SK-N-SH (cell line): ENCODE data around the gene CCDC88B. TPM values are rescaled to one million over a fixed set of nuclear protein-coding genes. Genes with fewer than 3 reads are reported as not detected.
"Not testable (repeated sequence)": the region's sequence is repeated elsewhere in the genome, so short reads cannot be mapped to it uniquely, and the experiment has no call there.

Experiments used
- CTCF ChIA-PET: fragments of 300-600, 350-600 bp; formaldehyde crosslinking; extraction: SDS; loops from one replicate; lab custom pipeline; 2021; lab: Yijun Ruan, JAX
- POLR2A ChIA-PET: fragments of 350-600 bp; sonication (Branson Sonifier 250); formaldehyde crosslinking; extraction: SDS; loops from one replicate; lab custom pipeline; 2020; ENCODE audit warnings: antibody characterized with exemption, inconsistent platforms; lab: Yijun Ruan, JAX
- DNase-seq: peaks from one replicate; pipeline ENCODE4 v3.0.0; 2012
- H2AFZ ChIP-seq: fragments of 200-600 bp; sonication (generic); 2 replicates; pipeline ENCODE4 v1.8.1; 2016; ENCODE audit warnings: antibody characterized with exemption, mild to moderate bottlenecking, low read depth
- H3F3A ChIP-seq: fragments of 200-600 bp; sonication (generic); replicated peaks from 2 replicates; pipeline ENCODE3; 2016; ENCODE audit warnings: antibody characterized with exemption, mild to moderate bottlenecking; ENCODE audit not compliant: insufficient read depth
- H3K27ac ChIP-seq, 2 experiments: fragments of 200-500 bp in 1 of 2; fragments of 200-600 bp in 1 of 2; sonication (Bioruptor generic) in 1 of 2; sonication (generic), shearing (Covaris generic) in 1 of 2; 2 replicates each; pipeline versions ENCODE4 v1.5.1 to v1.6.1; 2014 to 2016; ENCODE audit warnings: low read depth in 2 of 2, inconsistent platforms in 1 of 2, low read length in 1 of 2, mild to moderate bottlenecking in 1 of 2, mixed read lengths in 1 of 2
- H3K27me3 ChIP-seq: fragments of 200-600 bp; sonication (generic), shearing (Covaris generic); 2 replicates; pipeline ENCODE4 v1.6.1; 2016; ENCODE audit warnings: mixed run types; ENCODE audit not compliant: insufficient read depth
- H3K36me3 ChIP-seq, 2 experiments: fragments of 200-500 bp in 1 of 2; fragments of 200-600 bp in 1 of 2; sonication (Bioruptor generic) in 1 of 2; sonication (generic) in 1 of 2; replicated peaks in 1 of 2; 2 replicates each; pipeline versions ENCODE3 to v1.5.1; 2014 to 2016; ENCODE audit warnings: low read length in 1 of 2, mild to moderate bottlenecking in 1 of 2; ENCODE audit not compliant: insufficient read depth in 2 of 2, control insufficient read depth in 1 of 2
- H3K4me1 ChIP-seq, 2 experiments: fragments of 200-500 bp in 1 of 2; fragments of 200-600 bp in 1 of 2; sonication (Bioruptor generic) in 1 of 2; sonication (generic), shearing (Covaris generic) in 1 of 2; 2 replicates each; pipeline versions ENCODE4 v1.5.1 to v1.6.1; 2014 to 2016; ENCODE audit warnings: low read depth in 1 of 2, low read length in 1 of 2, mixed run types in 1 of 2; ENCODE audit not compliant: insufficient read depth in 2 of 2, control insufficient read depth in 1 of 2
- H3K4me2 ChIP-seq: fragments of 200-600 bp; sonication (generic), shearing (Covaris generic); 2 replicates; pipeline ENCODE4 v1.6.1; 2017; ENCODE audit warnings: mixed run types
- H3K4me3 ChIP-seq, 2 experiments: fragments of 200-500 bp in 1 of 2; fragments of 200-600 bp in 1 of 2; sonication (Bioruptor generic) in 1 of 2; sonication (generic), shearing (Covaris generic) in 1 of 2; 2 replicates each; pipeline versions ENCODE4 v1.5.1 to v1.8.1; 2014 to 2016; ENCODE audit warnings: low read depth in 2 of 2, inconsistent platforms in 1 of 2, low read length in 1 of 2, mild to moderate bottlenecking in 1 of 2, mixed read lengths in 1 of 2, moderate library complexity in 1 of 2
- H3K79me2 ChIP-seq: fragments of 200-600 bp; sonication (generic); 2 replicates; pipeline ENCODE4 v1.8.1; 2017; ENCODE audit warnings: mild to moderate bottlenecking; ENCODE audit not compliant: insufficient read depth
- H3K9ac ChIP-seq: fragments of 200-600 bp; sonication (generic); 2 replicates; pipeline ENCODE4 v1.6.1; 2017; ENCODE audit warnings: mixed run types
- H3K9me2 ChIP-seq: fragments of 200-600 bp; sonication (generic); 2 replicates; pipeline ENCODE4 v1.6.1; 2017; ENCODE audit warnings: mixed run types
- H3K9me3 ChIP-seq: fragments of 200-600 bp; sonication (generic); 2 replicates; pipeline ENCODE4 v1.6.1; 2017; ENCODE audit warnings: mixed run types, mild to moderate bottlenecking, moderate library complexity
- H4K20me1 ChIP-seq: fragments of 200-600 bp; sonication (generic); 2 replicates; pipeline ENCODE4 v1.6.1; 2017; ENCODE audit warnings: mild to moderate bottlenecking, mixed run types; ENCODE audit not compliant: insufficient read depth
- CHD2 ChIP-seq: fragments of 150-350 bp; IDR thresholded peaks from 2 replicates; pipeline ENCODE4 v1.6.1; 2018; ENCODE audit warnings: low read length; ENCODE audit not compliant: partially characterized antibody
- EP300 ChIP-seq, 2 experiments: IDR thresholded peaks; 2 replicates each; pipeline versions ENCODE4 v1.4.0 to v1.6.1; 2012; ENCODE audit warnings: borderline replicate concordance in 1 of 2, low read depth in 1 of 2, low read length in 1 of 2
- EZH2phosphoT487 ChIP-seq: fragments of 200-600 bp; sonication (generic); IDR thresholded peaks from 2 replicates; pipeline ENCODE4 v1.6.1; 2017; ENCODE audit warnings: low read depth, mixed run types, mild to moderate bottlenecking, antibody characterized with exemption, moderate library complexity, borderline replicate concordance
- JUND ChIP-seq: IDR thresholded peaks from 2 replicates; pipeline ENCODE4 v1.4.0; 2012
- RCOR1 ChIP-seq: fragments of 150-350 bp; IDR thresholded peaks from 2 replicates; pipeline ENCODE4 v1.6.1; 2017; ENCODE audit warnings: antibody characterized with exemption, low read length
- RXRA ChIP-seq: IDR thresholded peaks from 2 replicates; pipeline ENCODE4 v1.4.0; 2012; ENCODE audit warnings: low read depth, mild to moderate bottlenecking, borderline replicate concordance
- SIN3A ChIP-seq: IDR thresholded peaks from 2 replicates; pipeline ENCODE4 v1.6.1; 2012; ENCODE audit warnings: low read depth, mild to moderate bottlenecking, low read length, moderate library complexity, borderline replicate concordance
- SMC3 ChIP-seq: IDR thresholded peaks from 2 replicates; pipeline ENCODE4 v1.6.1; 2012; ENCODE audit warnings: low read depth, low read length, improper control_type of control experiment
- WGBS: methylation state at CpG from one replicate; pipeline ENCODE4 v1.1.6; 2017; ENCODE audit warnings: low lambda C conversion rate; 5-methylcytosine and 5-hydroxymethylcytosine counted together
- polyA plus RNA-seq, 3 experiments: library from polyadenylated mRNA; depleted of rRNA; stranded (reverse); fragments of >200 nt; gene quantifications; 2 replicates each; pipeline ENCODE4 v1.2.3, GENCODE V29; 2012
- TF ChIP-seq, protein P1 (sequence below): IDR thresholded peaks from 2 replicates; pipeline ENCODE4; 2012
- TF ChIP-seq, protein P2 (sequence below): fragments of 150-350 bp; IDR thresholded peaks from 2 replicates; pipeline ENCODE4 v1.6.1; 2017; ENCODE audit warnings: antibody characterized with exemption, low read length, low read depth, borderline replicate concordance
- TF ChIP-seq, protein P3 (sequence below): fragments of 200-600 bp; sonication (generic); IDR thresholded peaks from 2 replicates; pipeline ENCODE4 v1.6.1; 2017; ENCODE audit warnings: antibody characterized with exemption, mild to moderate bottlenecking, moderate library complexity

CCDC88B gene
- polyA plus RNA-seq, 1 of the 3 experiments (the other 2 are of a cell fraction): 3.4 TPM

DNA sequence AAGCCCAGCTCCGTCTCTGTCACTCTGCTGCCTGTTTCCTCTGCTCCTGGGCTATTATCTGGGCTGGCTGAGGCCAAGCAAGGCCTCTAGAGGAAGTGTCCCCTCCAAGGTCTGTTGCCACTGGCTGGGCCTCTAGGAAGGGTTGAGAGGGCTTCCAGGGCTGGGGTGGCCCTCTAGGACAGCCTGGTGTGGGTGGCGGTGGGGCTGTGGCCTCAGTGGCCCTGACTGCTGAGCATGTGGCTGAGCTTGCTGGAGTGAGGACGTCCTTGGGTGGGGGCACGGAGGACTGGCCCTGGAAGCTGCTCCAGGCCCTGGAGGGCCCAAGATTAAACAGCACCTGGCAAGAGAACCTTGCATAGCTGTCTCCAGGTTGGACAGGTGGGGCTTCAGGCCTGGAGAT is 16.0 kb upstream of the CCDC88B start:
- WGBS: 100% methylated on average over 2 of the region's 4 CpGs

DNA sequence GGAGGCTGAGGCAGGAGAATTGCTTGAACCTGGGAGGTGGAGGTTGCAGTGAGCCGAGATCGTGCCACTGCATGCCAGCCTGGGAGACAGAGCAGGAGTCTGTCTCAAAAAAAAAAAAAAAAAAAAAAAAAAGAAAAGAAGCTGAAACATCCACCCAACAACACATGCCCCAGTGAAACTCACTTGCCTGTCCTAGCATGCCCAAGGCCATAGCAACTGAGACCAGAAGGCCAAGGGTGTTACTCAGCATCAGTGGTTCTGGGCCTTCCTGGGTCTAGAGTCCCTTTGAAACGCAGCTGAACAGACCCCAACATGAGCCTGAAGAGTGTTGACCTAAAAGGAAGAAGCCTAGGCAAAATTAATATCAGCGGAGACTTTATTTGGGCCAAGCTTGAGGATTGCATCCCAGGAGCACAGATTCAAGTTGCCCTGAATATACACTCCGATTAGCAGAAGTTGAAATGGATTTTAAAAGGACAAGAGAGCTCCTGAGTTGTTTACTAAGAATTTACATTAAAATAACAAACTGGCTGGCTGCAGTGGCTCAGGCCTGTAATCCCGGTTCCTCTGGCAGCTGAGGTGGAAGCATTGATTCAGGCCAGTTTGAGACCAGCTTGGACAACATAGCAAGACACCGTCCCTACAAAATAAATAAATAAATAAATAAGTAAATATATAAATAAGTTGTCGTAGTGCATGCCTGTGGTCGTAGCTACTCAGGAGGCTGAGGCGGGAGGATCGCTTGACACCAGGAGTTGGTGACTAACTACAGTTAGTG is 15.1 kb upstream of the CCDC88B start:
- Histone ChIP-seq H3K9me2 (no peaks in the 10 kb centered on the region), H3K79me2 (peaks cover 9% of the 10 kb centered on the region; the same call in 1 of the 2 replicates), H3K27ac (no peak overlapping the region), H3F3A (peaks cover 10% of the 10 kb centered on the region), H3K36me3 (peaks cover 0 to 10% of the 10 kb centered on the region in 2 experiments), H3K4me2 (no peak overlapping the region), H4K20me1 (no peaks in the 10 kb centered on the region), H3K9ac (no peak overlapping the region), H3K4me1 (no peaks in the 10 kb centered on the region; a peak in 1 of 4 replicates), H3K4me3 (no peak overlapping the region), H3K27me3 (no peaks in the 10 kb centered on the region), H2AFZ (no peak overlapping the region), H3K9me3 (no peaks in the 10 kb centered on the region)
- DNase-seq: no peak
- TF ChIP-seq JUND: no peak
- no peak for TF ChIP-seq SMC3
- TF ChIP-seq, protein P1, sequence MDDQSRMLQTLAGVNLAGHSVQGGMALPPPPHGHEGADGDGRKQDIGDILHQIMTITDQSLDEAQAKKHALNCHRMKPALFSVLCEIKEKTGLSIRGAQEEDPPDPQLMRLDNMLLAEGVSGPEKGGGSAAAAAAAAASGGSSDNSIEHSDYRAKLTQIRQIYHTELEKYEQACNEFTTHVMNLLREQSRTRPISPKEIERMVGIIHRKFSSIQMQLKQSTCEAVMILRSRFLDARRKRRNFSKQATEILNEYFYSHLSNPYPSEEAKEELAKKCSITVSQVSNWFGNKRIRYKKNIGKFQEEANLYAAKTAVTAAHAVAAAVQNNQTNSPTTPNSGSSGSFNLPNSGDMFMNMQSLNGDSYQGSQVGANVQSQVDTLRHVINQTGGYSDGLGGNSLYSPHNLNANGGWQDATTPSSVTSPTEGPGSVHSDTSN: no peak
- no peak for TF ChIP-seq CHD2
- POLR2A ChIA-PET: interaction anchor here (0.7 kb wide), 1 partner anchor 285 kb away, joined by 3 read pairs; no protein-coding TSS in a partner anchor
- 93% methylated on average over 11 of the region's 11 CpGs for WGBS
- CTCF ChIA-PET: interaction anchor here (0.9 to 1.3 kb wide), 5 partner anchors 15 to 123 kb away, joined by 3 to 5 read pairs (median 3); partner anchors contain the start of gene CCDC88B

More for the DNA sequence above, 16.0 kb upstream of the CCDC88B start:
- not testable (repeated sequence) for H3K27me3 ChIP-seq, H3K36me3 ChIP-seq, H3K9ac ChIP-seq, H3K9me3 ChIP-seq, DNase-seq, H3K4me1 ChIP-seq, H3K27ac ChIP-seq, H2AFZ ChIP-seq, H4K20me1 ChIP-seq, H3K9me2 ChIP-seq, H3K4me2 ChIP-seq, H3F3A ChIP-seq, H3K4me3 ChIP-seq
- POLR2A ChIA-PET: interaction anchor here (1.5 kb wide), 1 partner anchor 19 kb away, joined by 4 read pairs; the partner anchor contains the start of gene ESRRA
- CTCF ChIA-PET: interaction anchor here (0.9 to 1.3 kb wide), 5 partner anchors 8 to 124 kb away, joined by 3 to 5 read pairs (median 3); no protein-coding TSS in a partner anchor
- H3K79me2 ChIP-seq: peaks cover 16% of the 10 kb centered on the region; the same call in 1 of the 2 replicates

DNA sequence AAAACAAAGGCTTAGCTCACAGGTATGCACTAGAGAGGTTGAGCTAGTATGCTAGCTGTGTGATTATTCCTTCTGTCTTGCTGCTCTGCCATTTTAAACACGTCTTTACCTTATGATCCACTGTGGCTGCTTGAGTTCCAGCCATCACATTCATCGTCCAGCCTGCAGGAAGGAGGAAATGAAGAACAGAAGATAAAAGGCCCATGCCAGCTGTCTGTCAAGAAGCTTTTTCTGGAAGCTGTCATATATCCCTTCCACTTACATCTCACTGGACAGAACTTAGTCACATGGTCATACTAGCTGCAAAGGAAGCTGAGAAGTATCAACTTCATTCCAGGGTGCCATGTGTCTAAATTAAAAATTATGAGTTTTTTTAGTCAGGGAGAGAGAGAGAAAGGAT is 12.6 kb upstream of the CCDC88B start:
- no peak for DNase-seq
- TF ChIP-seq, protein P2, sequence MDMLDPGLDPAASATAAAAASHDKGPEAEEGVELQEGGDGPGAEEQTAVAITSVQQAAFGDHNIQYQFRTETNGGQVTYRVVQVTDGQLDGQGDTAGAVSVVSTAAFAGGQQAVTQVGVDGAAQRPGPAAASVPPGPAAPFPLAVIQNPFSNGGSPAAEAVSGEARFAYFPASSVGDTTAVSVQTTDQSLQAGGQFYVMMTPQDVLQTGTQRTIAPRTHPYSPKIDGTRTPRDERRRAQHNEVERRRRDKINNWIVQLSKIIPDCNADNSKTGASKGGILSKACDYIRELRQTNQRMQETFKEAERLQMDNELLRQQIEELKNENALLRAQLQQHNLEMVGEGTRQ: no peak
- TF ChIP-seq SIN3A (no peak), EZH2phosphoT487 (no peak), RXRA (no peak), EP300 (IDR thresholded peaks at IDR 0.05; ENCODE audit: borderline replicate concordance in 1 of 2, low read depth in 1 of 2, low read length in 1 of 2) (no peak), RCOR1 (no peak)
- TF ChIP-seq, protein P3, sequence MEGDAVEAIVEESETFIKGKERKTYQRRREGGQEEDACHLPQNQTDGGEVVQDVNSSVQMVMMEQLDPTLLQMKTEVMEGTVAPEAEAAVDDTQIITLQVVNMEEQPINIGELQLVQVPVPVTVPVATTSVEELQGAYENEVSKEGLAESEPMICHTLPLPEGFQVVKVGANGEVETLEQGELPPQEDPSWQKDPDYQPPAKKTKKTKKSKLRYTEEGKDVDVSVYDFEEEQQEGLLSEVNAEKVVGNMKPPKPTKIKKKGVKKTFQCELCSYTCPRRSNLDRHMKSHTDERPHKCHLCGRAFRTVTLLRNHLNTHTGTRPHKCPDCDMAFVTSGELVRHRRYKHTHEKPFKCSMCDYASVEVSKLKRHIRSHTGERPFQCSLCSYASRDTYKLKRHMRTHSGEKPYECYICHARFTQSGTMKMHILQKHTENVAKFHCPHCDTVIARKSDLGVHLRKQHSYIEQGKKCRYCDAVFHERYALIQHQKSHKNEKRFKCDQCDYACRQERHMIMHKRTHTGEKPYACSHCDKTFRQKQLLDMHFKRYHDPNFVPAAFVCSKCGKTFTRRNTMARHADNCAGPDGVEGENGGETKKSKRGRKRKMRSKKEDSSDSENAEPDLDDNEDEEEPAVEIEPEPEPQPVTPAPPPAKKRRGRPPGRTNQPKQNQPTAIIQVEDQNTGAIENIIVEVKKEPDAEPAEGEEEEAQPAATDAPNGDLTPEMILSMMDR: no peak
- POLR2A ChIA-PET: no interaction called here

More for the DNA sequence above, 12.6 kb upstream of the CCDC88B start:
- no peak overlapping the region for H3K4me2 ChIP-seq
- H3K27ac ChIP-seq: no peak overlapping the region
- no peaks in the 10 kb centered on the region for H3K79me2 ChIP-seq
- peaks cover 14% of the 10 kb centered on the region for H3F3A ChIP-seq
- peaks cover 0 to 5% of the 10 kb centered on the region in 2 experiments; a peak in 2 of 4 replicates for H3K4me1 ChIP-seq
- no peaks in the 10 kb centered on the region for H3K9me3 ChIP-seq
- H3K36me3 ChIP-seq: no peaks in the 10 kb centered on the region
- no peaks in the 10 kb centered on the region for H4K20me1 ChIP-seq
- WGBS: 72% methylated on average over 2 of the region's 2 CpGs
- CTCF ChIA-PET: interaction anchor here (0.8 to 1.4 kb wide), 2 partner anchors 15 to 28 kb away, joined by 3 to 4 read pairs; no protein-coding TSS in a partner anchor
- no peak overlapping the region for H3K4me3 ChIP-seq
- no peaks in the 10 kb centered on the region for H3K27me3 ChIP-seq
- no peak overlapping the region for H3K9ac ChIP-seq
- no peaks in the 10 kb centered on the region for H3K9me2 ChIP-seq
- H2AFZ ChIP-seq: no peak overlapping the region
